GM21390 (cell line): Measurements from ENCODE around the gene MESD.
A peak's percentile ranks its signal among the peaks of the same experiment; 100 is the strongest.

Experiments used
- ATAC-seq: cut with Tn5 transposase; IDR thresholded peaks from one replicate; pipeline ENCODE4 v1.9.1; 2021; ENCODE audit not compliant: unreplicated experiment

Gene MESD

GRCh38 chr15:80989518-80990478, at the start of gene MESD:
Gene MESD (minus strand): TSS chr15:80989819. CDS start chr15:80989791, 28 bp downstream.
- ATAC-seq = peak; percentile 96

- peak; percentile 48 for ATAC-seq
Measured at GRCh38 chr15:81038975-81039607, 49.5 kb upstream of the MESD start.

GRCh38 chr15:81037952-81038743, 48.5 kb upstream of the MESD start:
- ATAC-seq = no peak

GRCh38 chr15:81033508-81033907, 43.9 kb upstream of the MESD start:
- no peak for ATAC-seq

- ATAC-seq = no peak
Measured at GRCh38 chr15:81032818-81033217, 43.2 kb upstream of the MESD start.

GRCh38 chr15:81032355-81032754, 42.7 kb upstream of the MESD start:
- ATAC-seq = no peak

GRCh38 chr15:81031203-81031602, 41.6 kb upstream of the MESD start:
- no peak for ATAC-seq

GRCh38 chr15:81030301-81030750, 40.7 kb upstream of the MESD start:
- no peak for ATAC-seq

GRCh38 chr15:81029414-81030300, 40.0 kb upstream of the MESD start:
- ATAC-seq = no peak

- ATAC-seq = no peak
Measured at GRCh38 chr15:81026836-81027599, 37.4 kb upstream of the MESD start.

GRCh38 chr15:81025721-81026370, 36.2 kb upstream of the MESD start:
- no peak for ATAC-seq

GRCh38 chr15:81024936-81025335, 35.3 kb upstream of the MESD start:
- ATAC-seq = no peak

GRCh38 chr15:81024265-81024872, 34.8 kb upstream of the MESD start:
- ATAC-seq = no peak

GRCh38 chr15:81023483-81024264, 34.1 kb upstream of the MESD start:
- ATAC-seq = peak; percentile 89

GRCh38 chr15:81021321-81021720, 31.7 kb upstream of the MESD start:
- ATAC-seq = no peak

- ATAC-seq = no peak
Measured at GRCh38 chr15:81018197-81018596, 28.6 kb upstream of the MESD start.

GRCh38 chr15:81016489-81017068, 27.0 kb upstream of the MESD start:
- ATAC-seq = no peak
